B cell (primary cell): ENCODE results near the gene TPCN1. TPM values are rescaled to one million over a fixed set of nuclear protein-coding genes. Genes with fewer than 3 reads are reported as not detected.

Experiments
- ATAC-seq: fragments of 200-7000 bp; cut with Tn5 transposase; one replicate; pipeline ENCODE4 v1.10.0; 2021; ENCODE audit warnings: low read depth, mild to moderate bottlenecking, moderate number of reproducible peaks, moderate library complexity
- CTCF ChIA-PET: fragments of 350-600 bp; sonication (Branson Sonifier 250); formaldehyde crosslinking; loops from one replicate; lab custom pipeline; 2021; ENCODE audit warnings: antibody characterized with exemption, inconsistent platforms; lab: Charles Lee
- POLR2A ChIA-PET: fragments of 350-600 bp; sonication (Branson Sonifier 250); formaldehyde crosslinking; loops from one replicate; lab custom pipeline; 2021; ENCODE audit warnings: antibody characterized with exemption; lab: Charles Lee
- DNase-seq: peaks from one replicate; pipeline ENCODE4 v3.0.0; 2013
- H2AFZ ChIP-seq: 2 replicates; pipeline ENCODE4 v1.6.1; 2012; ENCODE audit warnings: mild to moderate bottlenecking, low read depth, low read length; ENCODE audit not compliant: insufficient read depth, poor library complexity, severe bottlenecking
- H3K27ac ChIP-seq, 2 donors: 1 replicate in 1 of 2; 2 replicates in 1 of 2; pipeline ENCODE4 v1.5.1; 2012 to 2013; ENCODE audit warnings: low read length in 2 of 2, mild to moderate bottlenecking in 2 of 2, moderate library complexity in 1 of 2
- H3K27me3 ChIP-seq, 4 experiments: fragments of 200-600 bp in 1 of 4; sonication (generic) in 1 of 4; replicated peaks in 1 of 4; 1 replicate in 2 of 4; 2 replicates in 2 of 4; pipeline versions ENCODE4 v1.6.1 to v1.7.0; 2013 to 2016; ENCODE audit warnings: low read length in 3 of 4, mild to moderate bottlenecking in 2 of 4, mixed read lengths in 1 of 4, moderate library complexity in 1 of 4; ENCODE audit not compliant: insufficient read depth in 4 of 4, control insufficient read depth in 3 of 4; ENCODE audit errors: control extremely low read depth in 1 of 4
- H3K36me3 ChIP-seq, 2 experiments: replicated peaks in 1 of 2; 1 replicate in 1 of 2; 2 replicates in 1 of 2; pipeline versions ENCODE4 v1.6.1 to v1.7.1; 2013; ENCODE audit warnings: low read length in 1 of 2; ENCODE audit not compliant: insufficient read depth in 2 of 2, control insufficient read depth in 1 of 2; ENCODE audit errors: control extremely low read depth in 1 of 2, extremely low read depth in 1 of 2
- H3K4me1 ChIP-seq, 2 donors: fragments of 200-600 bp in 1 of 2; sonication (generic) in 1 of 2; 1 replicate in 1 of 2; 2 replicates in 1 of 2; pipeline versions ENCODE4 v1.5.1 to v1.6.1; 2013 to 2017; ENCODE audit warnings: low read length in 2 of 2; ENCODE audit not compliant: control insufficient read depth in 2 of 2, insufficient read depth in 2 of 2
- H3K4me2 ChIP-seq: replicated peaks from 2 replicates; pipeline ENCODE3; 2012; ENCODE audit warnings: mild to moderate bottlenecking, low read depth, low read length; ENCODE audit not compliant: poor library complexity, severe bottlenecking
- H3K4me3 ChIP-seq, 5 experiments: fragments of 200-600 bp in 1 of 5; sonication (generic) in 1 of 5; 1 replicate in 3 of 5; 2 replicates in 2 of 5; pipeline versions ENCODE4 v1.5.1 to v1.7.0; 2011 to 2016; ENCODE audit warnings: low read length in 4 of 5, mild to moderate bottlenecking in 4 of 5, low read depth in 2 of 5, control low read depth in 1 of 5, moderate library complexity in 1 of 5; ENCODE audit not compliant: insufficient read depth in 1 of 5; ENCODE audit errors: control extremely low read depth in 1 of 5, extremely low read depth in 1 of 5
- H3K79me2 ChIP-seq: fragments of 200-600 bp; sonication (generic); one replicate; pipeline ENCODE4 v1.6.0; 2016; ENCODE audit warnings: low read length; ENCODE audit not compliant: control insufficient read depth, insufficient read depth
- H3K9ac ChIP-seq: fragments of 200-600 bp; sonication (generic); 2 replicates; pipeline ENCODE4 v1.6.1; 2017; ENCODE audit warnings: mild to moderate bottlenecking, low read length, moderate library complexity
- H3K9me3 ChIP-seq, 3 donors: one replicate each; pipeline versions ENCODE4 v1.6.1 to v1.7.1; 2013; ENCODE audit warnings: low read length in 2 of 3; ENCODE audit not compliant: control insufficient read depth in 2 of 3, insufficient read depth in 1 of 3; ENCODE audit errors: control extremely low read depth in 1 of 3
- H4K20me1 ChIP-seq: 2 replicates; pipeline ENCODE4 v1.6.0; 2012; ENCODE audit warnings: mild to moderate bottlenecking, low read length; ENCODE audit not compliant: insufficient read depth, control insufficient read depth, poor library complexity, severe bottlenecking
- H3K27ac Mint-ChIP-seq: one replicate; pipeline ENCODE4 v1.8.0; 2021; ENCODE audit warnings: mixed read lengths
- H3K27me3 Mint-ChIP-seq: one replicate; pipeline ENCODE4 v1.8.0; 2021; ENCODE audit warnings: mixed read lengths
- H3K4me1 Mint-ChIP-seq: one replicate; pipeline ENCODE4 v1.8.0; 2021; ENCODE audit warnings: mixed read lengths
- H3K4me3 Mint-ChIP-seq: one replicate; pipeline ENCODE4 v1.8.0; 2021; ENCODE audit warnings: mixed read lengths
- H3K9me3 Mint-ChIP-seq: one replicate; pipeline ENCODE4 v1.8.0; 2022; ENCODE audit warnings: mixed read lengths; ENCODE audit not compliant: insufficient read depth
- CTCF ChIP-seq: fragments of 200-600 bp; IDR thresholded peaks from one replicate; pipeline ENCODE4 v1.8.0; 2022; ENCODE audit warnings: antibody characterized with exemption, mild to moderate bottlenecking
- EZH2 ChIP-seq: IDR thresholded peaks from 2 replicates; pipeline ENCODE4 v1.6.1; 2012; ENCODE audit warnings: borderline replicate concordance, low read depth, mild to moderate bottlenecking, moderate library complexity, low read length; ENCODE audit not compliant: insufficient read depth, poor library complexity, severe bottlenecking
- WGBS: methylation state at CpG from one replicate; pipeline ENCODE4 v1.1.5; 2013; ENCODE audit warnings: missing lambda C conversion rate; ENCODE audit not compliant: insufficient coverage; 5-methylcytosine and 5-hydroxymethylcytosine counted together
- intact Hi-C: fragments of 100-400 bp; cut with micrococcal nuclease; formaldehyde crosslinking; loops from one replicate; pipeline ENCODE4 v1.10.0; 2022
- polyA plus RNA-seq: library from polyadenylated mRNA; depleted of rRNA; stranded (reverse); fragments of >200 nt; gene quantifications from 2 replicates; pipeline ENCODE4 v1.2.3, GENCODE V29; 2012
- total RNA-seq, 2 donors: library from RNA; stranded (reverse); fragments of 120-200 nt in 1 of 2; gene quantifications; 1 replicate in 1 of 2; 2 replicates in 1 of 2; pipeline versions ENCODE4 v1.2.3 to v1.2.4, GENCODE V29; 2013 to 2022

TPCN1 gene
- total and polyA plus RNA-seq, 2 donors (not counting 1 experiment from before 2014, with no cell fraction given), result 80.8 to 258 TPM

DNA sequence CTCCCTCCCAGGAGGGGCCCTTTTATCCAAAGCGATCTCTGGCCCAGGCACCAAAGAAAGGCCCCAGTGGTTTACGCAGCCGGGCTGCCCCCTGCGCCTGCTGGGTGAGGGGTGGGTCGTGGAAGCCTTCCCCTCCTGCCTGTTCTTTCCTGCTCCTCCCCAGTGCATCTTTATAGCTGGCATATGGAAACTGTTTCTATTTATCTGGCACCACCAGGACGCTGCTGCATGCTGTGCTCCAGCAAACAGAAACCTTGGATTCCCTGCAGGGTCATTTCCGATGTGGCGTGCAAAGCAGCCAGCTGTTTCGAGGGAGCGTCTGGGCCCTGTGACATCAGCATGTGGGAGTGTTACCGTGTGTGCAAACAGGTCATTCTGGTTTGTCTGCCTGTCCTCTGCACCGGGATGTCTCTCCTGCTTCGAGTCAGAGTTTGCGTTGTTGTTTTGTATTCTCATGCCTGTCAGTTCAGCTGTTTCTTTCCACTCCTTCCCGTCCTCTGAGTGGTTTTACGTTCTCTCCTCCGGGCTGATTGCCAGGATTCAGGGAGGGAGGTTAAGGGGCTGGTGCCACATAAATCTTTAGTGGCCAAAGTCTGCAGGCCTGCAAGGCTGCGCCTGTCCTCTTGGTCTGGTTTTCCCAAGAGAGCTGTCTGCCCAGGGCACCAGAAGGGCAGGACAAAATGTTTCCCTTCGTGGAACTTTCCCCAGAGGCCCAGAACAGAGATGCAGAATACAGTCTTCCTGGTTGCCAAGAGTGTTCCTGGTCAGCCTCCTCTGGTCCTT lies 24.6 kb downstream of the TPCN1 start:
- Histone ChIP-seq H3K4me2 (no peak overlapping the region), H3K4me1 (peaks cover 3 to 7% of the 10 kb centered on the region in 2 donors), H3K27me3 (no peaks in the 10 kb centered on the region), H3K9me3 (no peaks in the 10 kb centered on the region), H3K9ac (no peak overlapping the region), H4K20me1 (peaks cover 72% of the 10 kb centered on the region), H3K4me3 (no peak overlapping the region), H3K36me3 (peaks cover 0 to 62% of the 10 kb centered on the region in 2 experiments), H3K27ac (no peak overlapping the region), H2AFZ (no peak overlapping the region), H3K79me2 (peaks cover 66% of the 10 kb centered on the region)
- DNase-seq, result no peak
- no peak for ATAC-seq
- Mint-ChIP-seq H3K27ac (no peak overlapping the region), H3K9me3 (no peaks in the 10 kb centered on the region), H3K27me3 (no peaks in the 10 kb centered on the region), H3K4me3 (no peak overlapping the region), H3K4me1 (peaks cover 8% of the 10 kb centered on the region)
- POLR2A ChIA-PET, result no interaction called here
- WGBS, result 72% methylated on average over 17 of the region's 19 CpGs
- TF ChIP-seq CTCF, result no peak
- no peak for TF ChIP-seq EZH2
- CTCF ChIA-PET, result interaction anchor here (0.9 kb wide), 2 partner anchors 13 to 51 kb away, joined by 3 to 5 read pairs; no protein-coding TSS in a partner anchor
- intact Hi-C loops, result no loop called here

DNA sequence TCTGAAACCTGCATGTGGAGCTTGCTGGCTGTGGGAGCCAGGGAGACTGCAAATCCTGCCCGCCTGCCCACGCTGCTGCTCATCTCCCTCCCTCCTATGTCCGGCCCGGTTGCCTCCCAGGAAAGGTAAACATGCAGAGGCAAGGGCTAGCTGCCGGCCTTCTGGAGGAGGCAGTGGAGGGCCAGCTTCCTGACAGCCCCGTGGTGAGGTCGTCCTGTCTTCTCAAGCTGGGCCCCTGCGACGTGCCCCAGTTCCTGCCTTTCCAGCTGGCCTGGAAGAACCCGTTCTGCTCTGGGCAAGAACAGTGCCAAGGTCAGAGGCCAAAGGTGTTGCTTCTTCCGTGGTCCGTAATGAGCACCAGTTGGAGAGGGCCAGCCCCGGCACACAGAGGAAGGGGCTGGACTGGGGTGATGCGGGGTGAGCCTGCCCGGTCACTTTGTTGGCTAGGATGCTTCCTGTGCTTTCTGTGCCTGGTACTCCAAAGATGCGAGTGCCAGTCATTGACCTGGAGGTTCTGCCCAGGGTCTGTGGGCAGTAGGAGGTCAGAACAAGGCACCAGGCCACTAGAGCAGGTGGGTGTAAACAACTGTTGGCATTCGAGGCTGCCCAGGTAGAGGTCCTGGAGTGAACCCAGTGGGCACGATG lies 25.3 kb downstream of the TPCN1 start:
- WGBS, result 92% methylated on average over 17 of the region's 18 CpGs
- H3K9ac ChIP-seq, result no peak overlapping the region
- no peak for ATAC-seq
- no peaks in the 10 kb centered on the region for H3K27me3 Mint-ChIP-seq
- no peaks in the 10 kb centered on the region for H3K9me3 Mint-ChIP-seq
- CTCF ChIA-PET, result no interaction called here
- H3K27me3 ChIP-seq, result no peaks in the 10 kb centered on the region
- intact Hi-C loops, result no loop called here
- peaks cover 0 to 59% of the 10 kb centered on the region in 2 experiments for H3K36me3 ChIP-seq
- no peak overlapping the region for H3K27ac Mint-ChIP-seq
- no peaks in the 10 kb centered on the region for H3K9me3 ChIP-seq
- TF ChIP-seq EZH2 (no peak), CTCF (no peak)
- no peak overlapping the region for H2AFZ ChIP-seq
- no peak for DNase-seq
- no peaks in the 10 kb centered on the region for H3K4me1 ChIP-seq
- no peak overlapping the region for H3K4me3 Mint-ChIP-seq
- H3K79me2 ChIP-seq, result peaks cover 59% of the 10 kb centered on the region
- peaks cover 1% of the 10 kb centered on the region for H3K4me1 Mint-ChIP-seq
- H3K27ac ChIP-seq, result no peak overlapping the region
- no peak overlapping the region for H3K4me2 ChIP-seq
- no peak overlapping the region for H3K4me3 ChIP-seq
- H4K20me1 ChIP-seq, result peaks cover 64% of the 10 kb centered on the region
- POLR2A ChIA-PET, result no interaction called here
